HG03521 (cell line): ENCODE measurements around the gene GLMP.

Experiments used
- ATAC-seq: cut with Tn5 transposase; IDR thresholded peaks from one replicate; pipeline ENCODE4 v1.9.1; 2021; ENCODE audit warnings: mild to moderate bottlenecking, moderate library complexity; ENCODE audit not compliant: unreplicated experiment

The GLMP gene

DNA sequence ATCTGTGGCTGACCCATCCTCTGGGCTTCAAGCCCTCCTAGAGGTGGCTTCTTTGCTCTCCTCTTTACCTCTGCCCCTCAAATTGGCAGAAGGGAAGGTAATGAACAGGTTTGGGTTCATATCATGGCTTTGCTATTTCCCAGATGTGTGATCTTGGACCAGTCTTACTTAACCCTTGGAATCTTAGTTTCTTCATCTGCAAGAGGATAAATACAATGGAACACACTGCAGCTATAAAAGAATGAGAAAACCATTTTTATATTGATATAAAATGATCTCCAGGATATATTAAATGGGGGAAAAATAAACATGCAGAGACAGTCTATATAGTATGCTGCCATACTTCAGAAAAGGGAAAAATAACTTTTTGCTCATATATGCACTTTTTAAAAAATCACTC is 5.6 kb downstream of the GLMP start:
- ATAC-seq, result no peak

DNA sequence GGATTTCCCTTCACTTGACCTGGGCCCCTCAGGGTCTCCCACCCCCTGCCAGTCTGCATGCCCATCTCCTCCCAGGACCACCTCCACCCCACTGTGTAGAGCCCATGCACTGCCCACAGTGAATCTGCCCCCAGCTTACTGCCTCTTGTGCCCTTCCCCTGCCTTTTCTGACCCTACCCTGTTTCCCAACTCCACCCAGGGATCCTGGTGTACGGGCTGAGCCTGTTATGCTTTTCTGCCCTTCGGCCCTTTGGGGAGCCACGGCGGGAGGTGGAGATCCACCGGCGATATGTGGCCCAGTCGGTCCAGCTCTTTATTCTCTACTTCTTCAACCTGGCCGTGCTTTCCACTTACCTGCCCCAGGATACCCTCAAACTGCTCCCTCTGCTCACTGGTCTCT is 9.4 kb downstream of the GLMP start:
- no peak for ATAC-seq

DNA sequence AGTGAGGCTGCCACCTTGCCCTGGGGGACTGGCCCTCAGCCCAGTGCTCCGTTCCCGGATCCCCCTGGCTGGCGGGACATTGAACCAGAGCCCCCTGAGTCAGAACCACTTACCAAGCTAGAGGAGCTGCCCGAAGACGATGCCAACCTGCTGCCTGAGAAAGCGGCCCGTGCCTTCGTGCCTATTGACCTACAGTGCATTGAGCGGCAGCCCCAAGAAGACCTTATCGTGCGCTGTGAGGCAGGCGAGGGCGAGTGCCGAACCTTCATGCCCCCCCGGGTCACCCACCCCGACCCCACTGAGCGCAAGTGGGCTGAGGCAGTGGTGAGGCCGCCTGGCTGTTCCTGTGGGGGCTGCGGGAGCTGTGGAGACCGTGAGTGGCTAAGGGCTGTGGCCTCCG is 10.0 kb downstream of the GLMP start:
- ATAC-seq, result no peak

DNA sequence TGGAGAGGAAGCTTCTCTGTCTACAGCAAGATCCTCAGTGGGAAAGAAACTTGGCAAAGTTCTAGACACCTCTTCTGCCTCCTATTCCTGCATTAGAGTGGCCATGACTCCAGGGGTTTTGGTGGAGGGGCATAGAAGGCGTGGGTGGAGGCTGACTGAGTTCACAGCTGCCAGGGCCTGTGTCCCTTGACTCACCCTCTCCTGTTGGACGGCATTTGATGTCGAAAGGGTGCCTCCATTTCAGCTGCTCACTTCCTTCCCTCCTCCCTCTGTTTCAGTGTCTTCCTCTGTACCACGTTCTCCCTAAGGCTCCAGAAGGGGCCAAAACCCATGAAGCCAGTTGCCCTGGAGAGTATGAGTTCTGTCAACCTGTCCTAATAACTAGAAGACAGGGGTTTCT is 10.7 kb downstream of the GLMP start:
- ATAC-seq, result no peak

DNA sequence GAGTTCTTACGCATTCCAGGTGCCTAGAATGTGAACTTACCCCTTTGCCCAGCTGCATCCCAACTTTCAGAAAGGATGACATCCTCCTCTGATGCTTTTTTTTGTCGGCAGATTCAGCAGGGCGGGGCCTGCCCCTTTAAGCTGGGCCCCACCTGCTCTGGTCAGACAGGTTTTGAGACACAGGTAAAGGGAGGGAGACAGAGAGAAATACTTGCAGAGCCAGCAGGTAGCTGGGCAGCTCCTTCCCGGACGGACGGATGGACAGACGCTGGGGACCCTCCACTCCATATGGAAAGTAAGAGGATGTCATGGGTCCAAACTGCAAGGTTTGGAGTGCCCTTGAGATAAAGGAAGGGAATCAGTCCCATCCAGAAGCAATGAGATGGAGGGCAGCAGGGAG is 11.4 kb downstream of the GLMP start, which contains the start of gene TMEM79:
Gene TMEM79, plus strand, starts transcription at position 214 of the 400 bp plus-strand sequence. CDS start 902 bp downstream, outside the sequence.
- no peak for ATAC-seq

DNA sequence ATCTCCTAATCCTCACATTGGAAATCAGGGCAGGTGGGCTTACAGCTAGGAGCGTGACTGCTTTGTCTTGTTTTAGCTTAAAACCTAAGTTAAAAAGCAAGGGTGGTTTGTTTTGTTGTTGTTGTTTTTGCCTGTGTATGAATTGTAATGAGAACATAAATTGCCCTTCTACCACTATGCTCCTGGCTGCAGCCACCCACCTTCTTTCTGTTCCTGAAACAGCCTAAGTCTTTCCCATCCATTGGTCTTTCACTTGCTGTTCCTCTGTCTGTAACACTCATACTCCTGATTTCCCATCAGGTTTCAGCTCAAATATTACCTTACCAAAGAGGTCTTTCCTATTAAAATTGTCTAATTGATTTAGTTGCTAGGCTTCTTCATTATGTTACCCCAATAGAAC is 12.0 kb downstream of the GLMP start:
- no peak for ATAC-seq

DNA sequence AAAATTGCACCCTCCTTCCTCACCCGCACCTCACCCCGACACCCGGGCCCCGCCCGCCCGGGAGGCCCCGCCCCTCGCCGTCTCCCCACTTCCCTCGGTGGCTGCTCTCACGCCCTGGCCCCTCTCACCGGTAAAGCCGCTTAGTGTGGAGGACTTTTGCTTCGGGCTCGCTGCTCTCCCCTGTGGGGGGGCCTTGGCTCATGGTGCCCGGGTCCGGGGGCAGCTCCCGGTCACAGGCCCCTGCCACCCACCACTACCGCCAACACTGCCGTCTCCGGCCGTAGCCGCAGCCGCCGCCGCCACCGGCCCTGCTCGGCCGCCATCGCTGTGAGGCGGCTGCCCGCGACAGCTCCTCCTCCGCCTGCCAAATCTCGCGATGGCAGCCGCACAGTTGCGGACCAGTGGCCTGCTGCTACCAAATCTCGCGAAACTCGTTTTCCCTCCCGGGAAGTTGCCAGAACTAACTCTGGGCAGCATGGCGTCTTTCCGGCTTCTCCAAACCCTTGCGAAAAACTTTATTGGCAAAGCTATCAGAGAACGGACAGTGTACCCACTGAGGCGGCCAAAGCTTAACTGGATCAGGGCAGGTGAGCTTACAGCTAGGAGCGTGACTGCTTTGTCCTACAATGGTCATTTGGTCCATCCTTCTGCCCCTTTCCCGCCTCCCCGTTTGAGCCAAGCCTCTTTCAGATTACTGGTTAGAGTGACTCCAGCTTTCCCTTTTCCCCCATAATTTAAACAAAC is 12.8 kb downstream of the GLMP start, which contains the start of gene SMG5:
Gene SMG5, minus strand, starts transcription at position 347 of the 744 bp plus-strand sequence. Its CDS starts 145 bp downstream, at position 202.
- ATAC-seq, result peak; percentile 71

DNA sequence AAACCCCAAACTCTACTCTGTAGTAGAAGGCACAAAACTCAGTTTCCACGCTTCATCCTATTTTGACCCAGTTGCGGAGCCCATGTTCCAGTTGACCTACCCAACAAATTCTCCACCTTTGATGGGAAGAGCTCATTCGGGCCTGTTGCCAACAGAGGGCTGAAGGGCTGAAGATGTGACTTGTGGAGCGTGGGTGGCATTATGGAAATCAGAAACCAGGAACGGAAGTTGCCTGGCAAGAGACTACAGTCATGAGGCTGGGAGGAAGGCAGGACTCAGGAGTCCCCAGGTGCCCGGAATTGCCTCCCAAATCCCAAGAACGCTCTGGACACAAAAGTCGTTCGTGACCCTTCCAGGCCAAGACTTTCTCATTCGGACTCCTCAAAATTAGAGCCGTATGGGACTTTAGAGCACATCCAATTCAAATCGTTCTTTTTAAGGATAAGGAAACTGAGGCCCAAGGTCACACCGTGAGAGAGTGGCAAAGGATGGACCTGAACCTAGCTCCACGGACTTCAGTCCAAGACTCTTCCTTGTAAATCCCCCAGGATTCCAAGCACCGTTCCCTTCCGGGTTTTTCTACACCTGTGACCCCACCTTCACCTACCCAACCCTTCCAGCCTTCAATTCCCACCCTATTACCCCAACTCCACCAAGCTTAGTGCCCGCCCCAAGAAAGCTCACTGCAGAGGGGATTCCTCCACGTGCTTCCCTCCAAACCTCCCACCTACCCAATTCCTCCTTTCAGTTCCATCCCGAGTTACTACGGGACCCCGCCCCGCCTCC is 13.6 kb downstream of the GLMP start:
- ATAC-seq, result no peak

DNA sequence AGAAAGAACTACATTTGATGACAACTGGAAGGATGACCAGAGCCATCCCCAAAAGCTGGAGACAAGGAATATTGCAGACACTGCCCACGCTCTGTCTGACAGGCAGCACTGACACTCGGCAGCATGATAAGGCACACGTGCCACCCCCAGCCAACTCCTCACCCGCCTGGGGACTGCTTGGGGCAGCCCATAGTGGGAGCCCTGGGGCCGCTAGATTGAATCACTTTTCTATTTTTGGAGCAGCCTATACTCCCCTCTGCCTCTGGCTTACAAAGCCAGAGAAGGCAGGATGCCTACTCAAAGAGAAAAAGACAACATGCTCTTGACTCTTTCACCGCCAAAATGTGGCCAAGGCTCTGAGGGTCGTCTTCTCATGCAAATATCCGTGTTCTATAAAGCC is 14.2 kb downstream of the GLMP start:
- no peak for ATAC-seq

DNA sequence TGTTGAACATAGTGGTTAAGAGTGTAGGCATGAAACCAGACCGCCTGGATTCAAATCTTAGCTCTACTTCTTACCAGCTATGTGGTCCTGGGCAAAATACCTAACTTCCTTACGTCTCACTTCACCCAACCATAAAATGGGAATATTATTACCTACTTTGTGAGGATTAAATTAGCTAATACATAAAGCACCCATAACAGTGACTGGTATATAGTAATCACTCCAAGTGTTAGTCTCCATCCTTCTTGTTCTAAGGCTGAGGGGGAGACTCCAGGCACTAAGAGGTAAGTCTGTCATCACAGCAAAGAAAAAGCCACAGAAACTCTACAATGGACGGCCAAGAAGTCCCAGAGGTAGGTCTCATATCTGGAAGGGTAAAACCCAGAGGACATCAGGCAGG is 15.6 kb downstream of the GLMP start:
- ATAC-seq, result no peak

DNA sequence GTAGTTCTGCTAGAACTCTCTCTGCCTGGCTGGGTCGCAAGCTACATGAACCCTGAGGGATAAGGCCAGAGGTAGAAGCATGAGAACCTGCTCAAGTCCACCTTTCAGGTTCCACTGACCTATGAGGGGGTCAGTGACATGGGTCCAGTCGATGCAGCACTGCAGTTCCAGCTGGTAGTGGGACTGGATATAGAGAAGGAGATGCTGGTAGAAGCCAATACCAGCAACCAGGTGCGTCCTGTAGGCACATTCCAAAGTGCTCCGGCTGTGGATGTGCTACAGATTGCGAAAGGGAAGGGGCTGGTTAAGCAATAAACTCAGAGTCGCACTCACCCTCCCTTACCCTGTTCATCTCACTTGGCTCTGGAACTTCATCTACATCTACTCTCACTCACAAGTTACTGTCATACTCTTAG is 18.5 kb downstream of the GLMP start:
- no peak for ATAC-seq

DNA sequence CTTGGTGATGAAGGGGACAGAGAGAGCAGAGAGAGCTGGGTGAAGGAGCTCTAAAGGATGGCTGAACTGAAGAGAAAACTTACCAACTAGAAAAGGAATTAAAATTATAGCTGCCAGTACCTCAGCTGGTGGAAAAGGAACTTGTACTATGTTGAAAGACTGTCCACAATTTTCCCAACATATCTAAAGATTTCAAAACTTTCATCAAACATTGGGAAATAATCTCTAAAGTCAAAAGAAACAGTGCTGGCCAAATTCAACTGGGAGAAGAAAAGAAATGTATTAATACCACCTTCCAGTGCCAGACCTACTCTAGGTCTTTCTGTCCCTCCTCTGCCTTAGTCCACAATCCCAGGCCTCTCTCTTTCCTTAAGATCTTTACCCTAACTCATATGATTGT is 18.9 kb downstream of the GLMP start:
- no peak for ATAC-seq

DNA sequence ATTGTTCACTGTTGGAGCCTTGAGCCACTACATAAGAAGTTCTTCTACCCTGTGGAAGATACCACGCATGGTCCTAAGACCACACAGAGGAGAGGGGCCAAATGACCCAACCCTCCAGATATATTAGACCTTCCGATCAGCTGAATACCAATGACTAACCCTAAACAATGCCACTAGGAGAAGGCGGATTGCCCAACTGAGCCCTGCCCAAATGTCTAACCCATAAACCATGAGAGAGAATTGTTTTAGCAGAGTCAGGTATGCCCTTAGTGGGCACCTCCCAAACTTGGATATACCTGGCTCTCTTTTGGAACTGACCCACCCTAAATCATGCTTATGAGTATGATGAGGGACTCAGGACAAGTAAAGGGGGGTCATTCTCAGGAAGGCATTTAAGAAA is 25.2 kb downstream of the GLMP start:
- no peak for ATAC-seq

DNA sequence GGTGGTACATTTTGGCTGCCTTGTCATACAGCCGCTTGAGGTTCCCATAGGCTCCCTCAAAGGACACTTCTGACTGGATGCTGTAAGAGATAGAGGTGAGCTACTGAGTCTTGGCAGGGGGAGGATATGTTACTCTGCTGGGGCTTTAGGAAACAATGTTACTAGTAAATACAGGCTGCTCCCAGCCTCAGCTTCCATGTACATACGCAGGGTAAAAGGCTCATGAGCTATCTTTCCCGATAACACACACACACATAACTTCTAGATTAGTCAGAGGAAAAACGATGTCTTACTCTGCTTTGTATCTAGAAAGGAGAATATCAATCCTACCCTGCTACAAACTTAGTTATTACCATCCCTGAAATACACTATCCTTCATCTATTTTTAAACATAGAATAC is 27.1 kb downstream of the GLMP start:
- ATAC-seq, result no peak

DNA sequence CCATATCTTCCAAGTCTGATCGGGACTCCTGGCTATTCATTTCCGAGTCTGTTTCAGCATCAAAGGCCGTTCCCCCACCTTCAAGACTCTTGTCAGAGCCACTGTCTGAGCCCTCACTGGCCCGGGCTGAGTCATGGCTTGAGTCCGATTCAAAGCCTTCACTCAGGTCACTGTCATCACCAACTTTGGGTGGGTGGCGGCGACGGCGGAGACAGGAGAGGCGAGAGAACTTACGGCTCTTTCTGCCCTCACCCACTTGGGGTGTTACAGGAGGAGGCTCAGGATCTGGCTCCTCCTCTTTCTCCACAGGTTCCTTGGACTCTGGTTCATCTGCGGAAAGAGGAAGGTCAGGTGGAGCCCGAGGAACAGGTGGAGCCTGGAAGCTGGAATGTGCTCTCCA is 29.4 kb downstream of the GLMP start:
- ATAC-seq, result no peak

DNA sequence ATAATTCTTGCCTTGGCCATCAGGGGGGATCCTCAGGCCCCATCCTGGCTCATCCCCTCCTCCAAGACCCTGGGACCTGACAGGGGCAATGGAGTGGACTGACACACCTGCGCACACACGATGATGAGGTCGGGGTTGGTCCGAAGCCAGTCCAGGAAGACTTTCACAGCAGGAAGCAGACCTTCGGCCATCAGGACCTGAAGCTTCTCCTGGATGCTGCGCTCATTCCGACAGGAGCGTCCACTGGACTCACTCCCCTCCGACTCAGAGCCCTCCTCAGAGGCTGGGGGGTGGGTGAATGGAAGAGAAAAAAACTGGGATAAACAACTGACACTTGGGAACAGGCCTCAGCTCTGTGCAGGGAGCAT is 32.2 kb downstream of the GLMP start:
- no peak for ATAC-seq

DNA sequence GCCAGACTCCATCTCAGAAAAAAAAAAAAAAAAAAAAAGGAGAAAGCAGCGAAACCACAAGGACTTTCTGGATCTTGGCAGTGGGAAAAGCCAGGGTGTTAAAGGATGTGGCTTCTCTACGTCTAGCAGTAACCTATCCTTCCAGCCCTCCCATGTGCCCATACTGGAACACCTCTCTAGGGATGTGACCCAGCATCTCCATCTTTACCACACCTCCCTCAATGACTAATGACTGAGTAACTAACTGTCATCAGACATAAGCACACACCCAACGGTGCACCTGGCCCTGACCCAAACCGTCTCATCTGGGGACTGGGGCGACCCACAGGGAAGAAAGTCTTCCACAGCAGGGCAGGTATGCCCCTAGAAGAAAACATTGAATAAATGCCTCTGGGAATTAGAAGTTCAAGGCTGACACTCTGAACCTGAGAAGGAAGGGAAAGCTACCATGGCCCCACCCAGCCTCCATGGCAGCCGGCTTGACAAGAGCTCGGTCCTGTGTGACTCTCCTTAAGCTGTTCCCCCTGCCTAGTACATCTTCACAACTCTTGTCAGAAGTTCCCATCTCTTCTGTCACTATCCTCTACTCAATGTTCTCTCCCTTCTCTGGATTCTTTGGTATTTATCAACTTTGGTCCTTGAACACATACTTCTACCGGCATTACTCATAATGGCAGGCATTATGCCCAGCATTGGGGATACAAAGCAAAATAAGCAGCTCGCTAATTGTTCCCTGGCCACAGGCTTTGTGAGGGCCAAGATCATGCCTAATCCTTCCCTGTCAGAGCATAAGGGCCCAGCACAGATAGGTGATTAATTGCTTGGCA is 32.8 kb downstream of the GLMP start:
- ATAC-seq, result no peak

DNA sequence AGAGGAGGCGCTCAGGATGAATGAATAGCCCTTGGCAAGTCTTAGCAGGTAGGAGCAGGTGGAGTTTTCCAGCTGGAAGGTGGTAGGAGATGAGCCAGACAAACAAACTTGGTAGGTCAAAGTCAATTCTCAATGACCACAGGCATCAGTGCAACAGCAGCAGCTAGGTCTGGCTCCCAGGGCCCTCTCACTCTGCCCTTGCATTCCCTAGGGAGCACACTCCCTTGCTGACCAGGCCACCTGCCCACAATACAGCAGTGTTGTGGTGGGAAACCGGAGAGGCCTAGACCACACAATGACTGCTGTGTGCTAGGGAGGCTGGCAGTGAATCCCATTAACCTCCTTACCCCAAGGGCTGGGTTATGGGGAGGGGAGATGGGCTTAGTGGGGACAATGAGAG is 34.6 kb downstream of the GLMP start:
- ATAC-seq, result no peak

DNA sequence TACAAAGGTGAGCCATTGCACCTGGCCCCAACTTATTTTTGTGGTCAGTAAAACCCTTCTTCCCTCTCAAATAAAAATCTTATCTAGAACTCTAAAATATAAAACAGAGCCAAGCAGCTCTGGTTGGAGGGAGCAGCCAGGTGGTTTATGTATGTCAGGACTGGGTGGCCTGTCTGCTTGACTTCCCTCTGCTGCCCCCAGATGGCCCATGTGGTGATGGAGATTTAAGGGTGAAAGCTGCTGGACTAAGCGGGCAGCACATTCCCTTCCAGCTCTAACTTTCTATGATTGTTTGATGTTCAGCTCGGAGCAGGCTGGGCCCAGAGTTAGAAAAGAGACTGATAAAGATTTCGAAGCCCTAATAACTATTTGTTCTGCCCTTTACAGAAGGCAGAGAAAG is 35.7 kb downstream of the GLMP start:
- no peak for ATAC-seq

DNA sequence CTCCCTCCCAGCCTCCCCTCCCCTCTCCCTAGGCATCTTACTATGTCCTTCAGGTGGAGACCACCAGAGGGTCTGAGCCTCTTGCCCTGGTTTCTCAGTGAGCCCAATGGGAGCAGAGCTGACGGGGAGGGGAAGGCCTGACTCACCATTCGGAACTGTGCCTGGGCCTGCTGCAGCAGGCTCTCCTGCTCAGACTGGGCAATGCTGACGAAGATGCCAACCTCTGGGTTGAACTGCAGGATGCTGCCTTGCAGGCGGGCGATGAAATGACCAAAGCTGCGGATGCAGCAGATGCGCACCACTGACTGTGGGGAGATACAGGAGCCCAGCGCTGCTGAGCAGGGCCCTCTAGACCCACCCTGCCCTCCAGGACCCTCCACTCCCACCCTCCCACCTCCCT is 36.6 kb downstream of the GLMP start:
- ATAC-seq, result no peak

DNA sequence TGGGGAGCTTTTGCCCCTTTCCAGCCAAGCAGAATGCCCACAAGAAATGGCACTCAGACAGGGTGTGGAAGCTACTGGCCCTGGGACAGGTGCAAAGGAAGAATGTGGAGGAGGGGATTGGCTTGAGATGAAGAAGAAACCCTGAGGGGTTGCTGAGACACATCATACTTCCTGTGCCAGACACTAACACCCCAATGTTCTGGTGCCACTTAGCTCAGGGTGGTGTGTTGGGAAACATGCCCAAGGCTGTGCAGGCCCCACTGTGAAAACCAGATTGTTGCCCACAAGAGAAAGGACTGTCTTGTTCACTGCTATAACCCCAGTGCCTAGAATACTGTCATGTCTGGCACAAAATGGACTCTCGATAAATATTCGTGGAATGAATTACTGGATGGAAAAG is 37.8 kb downstream of the GLMP start:
- no peak for ATAC-seq
